ENCODE data around the gene APOD. TPM values are rescaled to one million over a fixed set of nuclear protein-coding genes. Genes with fewer than 3 reads are reported as not detected.

Gene APOD
- total and polyA plus RNA-seq, 9 of the 15 experiments (the other 6 are each of a cell fraction or from before 2014, with no cell fraction given): 0.18 to 0.50 (median 0.35) TPM; not detected in 1

DNA sequence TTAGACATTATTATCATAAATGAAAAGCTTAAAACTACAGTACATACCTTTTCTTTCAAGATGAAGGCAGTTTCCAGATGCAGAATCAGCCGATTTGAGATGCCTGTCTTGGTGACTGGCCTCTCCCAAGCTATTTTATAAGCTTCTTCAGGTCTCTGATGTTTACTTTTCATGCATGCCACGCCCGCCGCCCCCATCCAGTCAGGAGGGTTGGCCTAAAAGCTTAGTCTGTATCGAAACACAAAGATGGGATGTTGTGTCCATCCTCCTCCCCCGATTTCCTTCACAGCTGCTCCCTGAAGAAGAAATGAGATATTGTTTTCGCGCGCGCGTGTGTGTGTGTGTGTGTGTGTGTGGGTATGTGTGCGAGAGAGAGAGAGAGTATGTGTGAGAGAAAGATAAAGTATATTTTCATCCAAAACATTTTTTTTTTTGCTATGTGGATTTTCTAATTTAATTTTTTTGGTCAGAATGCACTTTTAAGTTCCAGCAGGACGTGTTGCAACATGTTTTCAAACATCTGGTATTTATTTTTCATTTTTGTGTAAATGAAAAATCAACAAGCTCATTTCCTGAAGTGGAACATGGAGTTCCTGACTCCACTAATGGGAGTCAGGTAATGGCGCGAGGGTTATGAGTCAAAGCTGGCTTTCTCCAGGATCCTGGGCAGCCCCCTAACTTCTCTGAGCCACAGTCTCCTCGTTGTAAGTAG, at the start of gene APOD (continued):
- TF ChIP-seq FOXA3 (CRISPR knock-in tag; conservative IDR thresholded peaks at IDR 0.05 in 1 of 2, IDR thresholded peaks at IDR 0.05 in 1 of 2) (0 out of 4 replicates have a peak, but pooled peaks have one; percentile 36 to 58), FOXK2 (conservative IDR thresholded peaks at IDR 0.05 in 1 of 2, IDR thresholded peaks at IDR 0.05 in 1 of 2; ENCODE audit: low read depth in 2 of 2) (peak in 1 of 2 experiments; percentile 45; a peak in 1 of 4 replicates), NCOA4 (IDR thresholded peaks at IDR 0.05; ENCODE audit: partially characterized antibody) (no peak), CBFA2T2 (conservative IDR thresholded peaks at IDR 0.05) (peak; percentile 50), CEBPG (CRISPR knock-in tag; IDR thresholded peaks at IDR 0.05) (no peak), CEBPG (tag; conservative IDR thresholded peaks at IDR 0.05 in 1 of 2, IDR thresholded peaks at IDR 0.05 in 1 of 2) (0 out of 4 replicates have a peak, but pooled peaks of 1 of the 2 experiments have one; percentile 11), AFF1 (IDR thresholded peaks at IDR 0.05; ENCODE audit: low read depth in 1 of 2, partially characterized antibody in 2 of 2) (peak in 1 of 2 experiments; percentile 20), PHF20 (IDR thresholded peaks at IDR 0.05; ENCODE audit: partially characterized antibody) (no peak), XRCC4 (IDR thresholded peaks at IDR 0.05; ENCODE audit: extremely low read depth, insufficient read depth, insufficient read length) (no peak), TEAD4 (IDR thresholded peaks at IDR 0.05; ENCODE audit: low read length) (peak; percentile 10; the same call in 1 of the 2 replicates), TEAD4 (CRISPR knock-in tag; IDR thresholded peaks at IDR 0.05; ENCODE audit: borderline replicate concordance) (no peak), ZFP36 (IDR thresholded peaks at IDR 0.05; ENCODE audit: low read depth, low read length, partially characterized antibody) (no peak), YY1 (IDR thresholded peaks at IDR 0.05; ENCODE audit: borderline replicate concordance in 1 of 3, control insufficient read depth in 1 of 3, extremely low read depth in 1 of 3, insufficient read depth in 3 of 3, insufficient read length in 1 of 3, insufficient replicate concordance in 2 of 3, low read depth in 1 of 3, low read length in 2 of 3) (peak in 1 of 3 experiments; percentile 50), CEBPB (tag; IDR thresholded peaks at IDR 0.05) (peak; percentile 29; the same call in 1 of the 2 replicates), OTX1 (CRISPR knock-in tag; IDR thresholded peaks at IDR 0.05) (0 out of 2 replicates have a peak, but pooled peaks have one; percentile 52), EGR1 (conservative IDR thresholded peaks at IDR 0.05) (peak; percentile 66), POLR3G (IDR thresholded peaks at IDR 0.05; ENCODE audit: extremely low read depth, insufficient read length, insufficient replicate concordance) (no peak)
- TF ChIP-seq, protein P1, sequence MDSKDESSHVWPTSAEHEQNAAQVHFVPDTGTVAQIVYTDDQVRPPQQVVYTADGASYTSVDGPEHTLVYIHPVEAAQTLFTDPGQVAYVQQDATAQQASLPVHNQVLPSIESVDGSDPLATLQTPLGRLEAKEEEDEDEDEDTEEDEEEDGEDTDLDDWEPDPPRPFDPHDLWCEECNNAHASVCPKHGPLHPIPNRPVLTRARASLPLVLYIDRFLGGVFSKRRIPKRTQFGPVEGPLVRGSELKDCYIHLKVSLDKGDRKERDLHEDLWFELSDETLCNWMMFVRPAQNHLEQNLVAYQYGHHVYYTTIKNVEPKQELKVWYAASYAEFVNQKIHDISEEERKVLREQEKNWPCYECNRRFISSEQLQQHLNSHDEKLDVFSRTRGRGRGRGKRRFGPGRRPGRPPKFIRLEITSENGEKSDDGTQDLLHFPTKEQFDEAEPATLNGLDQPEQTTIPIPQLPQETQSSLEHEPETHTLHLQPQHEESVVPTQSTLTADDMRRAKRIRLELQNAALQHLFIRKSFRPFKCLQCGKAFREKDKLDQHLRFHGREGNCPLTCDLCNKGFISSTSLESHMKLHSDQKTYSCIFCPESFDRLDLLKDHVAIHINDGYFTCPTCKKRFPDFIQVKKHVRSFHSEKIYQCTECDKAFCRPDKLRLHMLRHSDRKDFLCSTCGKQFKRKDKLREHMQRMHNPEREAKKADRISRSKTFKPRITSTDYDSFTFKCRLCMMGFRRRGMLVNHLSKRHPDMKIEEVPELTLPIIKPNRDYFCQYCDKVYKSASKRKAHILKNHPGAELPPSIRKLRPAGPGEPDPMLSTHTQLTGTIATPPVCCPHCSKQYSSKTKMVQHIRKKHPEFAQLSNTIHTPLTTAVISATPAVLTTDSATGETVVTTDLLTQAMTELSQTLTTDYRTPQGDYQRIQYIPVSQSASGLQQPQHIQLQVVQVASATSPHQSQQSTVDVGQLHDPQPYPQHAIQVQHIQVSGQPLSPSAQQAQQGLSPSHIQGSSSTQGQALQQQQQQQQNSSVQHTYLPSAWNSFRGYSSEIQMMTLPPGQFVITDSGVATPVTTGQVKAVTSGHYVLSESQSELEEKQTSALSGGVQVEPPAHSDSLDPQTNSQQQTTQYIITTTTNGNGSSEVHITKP (IDR thresholded peaks at IDR 0.05; ENCODE audit: partially characterized antibody): no peak
